PC-3 (cell line): ENCODE data around the gene METAP1. TPM values are rescaled to one million over a fixed set of nuclear protein-coding genes. Genes with fewer than 3 reads are reported as not detected.
"Not testable (repeated sequence)": the region's sequence is repeated elsewhere in the genome, so short reads cannot be mapped to it uniquely, and the experiment has no call there.

Source experiments
- ATAC-seq: fragments of 200-7000 bp; cut with Tn5 transposase; 2 replicates; pipeline ENCODE4 v1.9.1; 2020; ENCODE audit warnings: mild to moderate bottlenecking, moderate library complexity
- BruUV-seq: library from RNA; stranded (reverse); fragments of 400-500 nt; replicated peaks from 2 replicates; lab custom pipeline; 2021; lab: Mats Ljungman, UMichigan
- CTCF ChIA-PET: fragments of 300-600 bp; sonication (Branson Sonifier 250); formaldehyde crosslinking; loops from one replicate; lab custom pipeline; 2022; ENCODE audit warnings: antibody characterized with exemption; lab: Charles Lee
- POLR2A ChIA-PET: fragments of 300-600 bp; sonication (Branson Sonifier 250); formaldehyde crosslinking; loops from one replicate; lab custom pipeline; 2022; ENCODE audit warnings: antibody characterized with exemption; ENCODE audit not compliant: unreplicated experiment; lab: Charles Lee
- DNase-seq: peaks from one replicate; pipeline ENCODE4 v3.0.0-alpha.2; 2015
- H2AFZ ChIP-seq: fragments of 300-600 bp; sonication (generic); 2 replicates; pipeline ENCODE4 v1.6.0; 2016; ENCODE audit warnings: antibody characterized with exemption, low read length
- H3F3A ChIP-seq: fragments of 300-600 bp; sonication (generic); one replicate; pipeline ENCODE4 v1.6.0; 2017; ENCODE audit warnings: antibody characterized with exemption, low read length, control low read depth, mild to moderate bottlenecking; ENCODE audit not compliant: unreplicated experiment
- H3K27ac ChIP-seq: fragments of 300-600 bp; sonication (generic); 2 replicates; pipeline ENCODE4 v1.5.1; 2016; ENCODE audit warnings: mild to moderate bottlenecking, low read length
- H3K27me3 ChIP-seq: fragments of 300-600 bp; sonication (generic); 2 replicates; pipeline ENCODE4 v1.6.1; 2016; ENCODE audit warnings: low read length, mixed read lengths
- H3K36me3 ChIP-seq: fragments of 300-600 bp; sonication (generic); 2 replicates; pipeline ENCODE4 v1.6.1; 2016; ENCODE audit warnings: low read depth, mixed run types, low read length, mixed read lengths
- H3K4me1 ChIP-seq: fragments of 300-600 bp; sonication (generic); 2 replicates; pipeline ENCODE4 v1.5.1; 2016; ENCODE audit warnings: low read length; ENCODE audit not compliant: insufficient read depth
- H3K4me2 ChIP-seq: fragments of 300-600 bp; sonication (generic); 2 replicates; pipeline ENCODE4 v1.6.0; 2016; ENCODE audit warnings: low read length
- H3K4me3 ChIP-seq: fragments of 300-600 bp; sonication (generic); 2 replicates; pipeline ENCODE4 v1.5.1; 2016; ENCODE audit warnings: mild to moderate bottlenecking, low read length, mixed read lengths
- H3K79me2 ChIP-seq: fragments of 300-600 bp; sonication (generic); 2 replicates; pipeline ENCODE4 v1.6.1; 2017; ENCODE audit warnings: low read length, mixed read lengths
- H3K9ac ChIP-seq: fragments of 300-600 bp; sonication (generic); 2 replicates; pipeline ENCODE4 v1.6.0; 2016; ENCODE audit warnings: mild to moderate bottlenecking, low read length
- H3K9me2 ChIP-seq: fragments of 300-600 bp; sonication (generic); replicated peaks from 2 replicates; pipeline ENCODE4 v1.6.1; 2016; ENCODE audit warnings: mixed run types, low read length, mixed read lengths
- H3K9me3 ChIP-seq: fragments of 300-600 bp; sonication (generic); 2 replicates; pipeline ENCODE4 v1.6.1; 2016; ENCODE audit warnings: low read length, mixed read lengths
- H4K20me1 ChIP-seq: fragments of 300-600 bp; sonication (generic); 2 replicates; pipeline ENCODE4 v1.6.1; 2016; ENCODE audit warnings: low read length, mixed read lengths
- EZH2 ChIP-seq: fragments of 300-600 bp; sonication (generic); IDR thresholded peaks from one replicate; pipeline ENCODE4 v1.6.1; 2017; ENCODE audit warnings: antibody characterized with exemption, mild to moderate bottlenecking, low read length; ENCODE audit not compliant: unreplicated experiment
- EZH2phosphoT487 ChIP-seq: fragments of 300-600 bp; sonication (generic); IDR thresholded peaks from 2 replicates; pipeline ENCODE4 v1.6.1; 2018; ENCODE audit warnings: mild to moderate bottlenecking, antibody characterized with exemption, low read length, borderline replicate concordance
- intact Hi-C: fragments of 100-400 bp; cut with micrococcal nuclease; formaldehyde crosslinking; loops from 2 replicates; pipeline ENCODE4 v1.9.0; 2023
- total RNA-seq: library from RNA; depleted of rRNA; stranded (reverse); fragments of >200 nt; gene quantifications from 2 replicates; pipeline ENCODE4 v1.2.3, GENCODE V29; 2014
- TF ChIP-seq, protein P1 (sequence below): fragments of 300-600 bp; sonication (generic); conservative IDR thresholded peaks from 2 replicates; pipeline ENCODE4 v1.5.1; 2017; ENCODE audit warnings: antibody characterized with exemption, low read depth, mild to moderate bottlenecking, low read length

Gene METAP1
- total RNA-seq, 1 experiment from 2014 or later: 53.9 TPM

DNA sequence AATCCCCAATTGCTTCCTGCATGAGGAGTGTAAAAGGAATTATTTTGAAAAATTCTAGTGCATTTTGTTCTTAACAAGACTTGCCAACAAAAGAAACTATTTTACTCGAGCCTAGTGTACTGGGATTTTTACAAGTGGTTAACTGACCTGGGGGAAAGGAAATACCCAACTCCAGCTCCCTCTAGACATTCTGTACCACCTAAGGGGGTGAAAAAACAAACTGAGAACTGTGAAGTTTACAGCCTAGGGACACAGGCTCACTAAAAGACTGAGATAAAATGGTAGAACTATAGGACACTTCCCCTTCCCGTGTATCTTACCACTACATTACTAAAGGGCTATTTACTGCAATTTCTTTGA, 95.7 kb downstream of the METAP1 start:
- H3K27ac ChIP-seq: no peak overlapping the region
- no peaks in the 10 kb centered on the region for H3K9me3 ChIP-seq
- H3K9ac ChIP-seq: no peak overlapping the region
- H2AFZ ChIP-seq: no peak overlapping the region
- intact Hi-C loops: no loop called here
- H3K36me3 ChIP-seq: no peaks in the 10 kb centered on the region
- ChIA-PET CTCF (no interaction called here), POLR2A (no interaction called here)
- no peaks in the 10 kb centered on the region for H4K20me1 ChIP-seq
- H3K9me2 ChIP-seq: no peaks in the 10 kb centered on the region
- TF ChIP-seq EZH2 (no peak), EZH2phosphoT487 (no peak)
- TF ChIP-seq, protein P1, sequence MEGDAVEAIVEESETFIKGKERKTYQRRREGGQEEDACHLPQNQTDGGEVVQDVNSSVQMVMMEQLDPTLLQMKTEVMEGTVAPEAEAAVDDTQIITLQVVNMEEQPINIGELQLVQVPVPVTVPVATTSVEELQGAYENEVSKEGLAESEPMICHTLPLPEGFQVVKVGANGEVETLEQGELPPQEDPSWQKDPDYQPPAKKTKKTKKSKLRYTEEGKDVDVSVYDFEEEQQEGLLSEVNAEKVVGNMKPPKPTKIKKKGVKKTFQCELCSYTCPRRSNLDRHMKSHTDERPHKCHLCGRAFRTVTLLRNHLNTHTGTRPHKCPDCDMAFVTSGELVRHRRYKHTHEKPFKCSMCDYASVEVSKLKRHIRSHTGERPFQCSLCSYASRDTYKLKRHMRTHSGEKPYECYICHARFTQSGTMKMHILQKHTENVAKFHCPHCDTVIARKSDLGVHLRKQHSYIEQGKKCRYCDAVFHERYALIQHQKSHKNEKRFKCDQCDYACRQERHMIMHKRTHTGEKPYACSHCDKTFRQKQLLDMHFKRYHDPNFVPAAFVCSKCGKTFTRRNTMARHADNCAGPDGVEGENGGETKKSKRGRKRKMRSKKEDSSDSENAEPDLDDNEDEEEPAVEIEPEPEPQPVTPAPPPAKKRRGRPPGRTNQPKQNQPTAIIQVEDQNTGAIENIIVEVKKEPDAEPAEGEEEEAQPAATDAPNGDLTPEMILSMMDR: no peak
- no peak overlapping the region for H3K4me3 ChIP-seq
- no peak for ATAC-seq
- peaks cover 34% of the 10 kb centered on the region for H3K79me2 ChIP-seq
- no peak overlapping the region for H3K4me2 ChIP-seq
- no TSS peak for BruUV-seq
- no peak for DNase-seq
- no peaks in the 10 kb centered on the region for H3K27me3 ChIP-seq
- H3K4me1 ChIP-seq: peaks cover 5% of the 10 kb centered on the region; the same call in 1 of the 2 replicates
- H3F3A ChIP-seq: no peaks in the 10 kb centered on the region

DNA sequence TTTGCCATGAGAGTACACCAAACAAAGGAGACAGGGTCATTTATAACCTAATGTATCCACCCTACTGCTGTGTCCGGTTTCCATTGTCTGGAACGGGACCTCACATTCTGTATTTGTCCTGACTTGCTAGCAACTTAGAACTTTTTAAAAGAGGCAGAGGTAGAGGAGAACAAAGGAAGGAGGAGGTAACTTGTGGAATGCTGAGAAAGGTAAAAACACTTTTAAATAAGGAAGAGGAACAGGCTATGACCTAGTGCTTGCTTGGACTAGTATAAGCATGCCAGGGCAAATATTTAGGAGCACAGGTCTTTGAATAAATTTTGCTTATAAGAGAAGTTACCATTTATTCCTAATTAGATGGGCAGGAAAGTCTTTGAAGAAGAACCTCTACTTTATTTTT, 96.3 kb downstream of the METAP1 start:
- H3K27me3 ChIP-seq, H3F3A ChIP-seq, intact Hi-C loops, H3K4me3 ChIP-seq, H3K9me2 ChIP-seq, H3K4me2 ChIP-seq, CTCF ChIA-PET, BruUV-seq, ATAC-seq, H3K9ac ChIP-seq, POLR2A ChIA-PET, H3K36me3 ChIP-seq, H3K4me1 ChIP-seq, H3K9me3 ChIP-seq, DNase-seq, H2AFZ ChIP-seq, H3K27ac ChIP-seq, H4K20me1 ChIP-seq: not testable (repeated sequence)
- H3K79me2 ChIP-seq: peaks cover 27% of the 10 kb centered on the region

DNA sequence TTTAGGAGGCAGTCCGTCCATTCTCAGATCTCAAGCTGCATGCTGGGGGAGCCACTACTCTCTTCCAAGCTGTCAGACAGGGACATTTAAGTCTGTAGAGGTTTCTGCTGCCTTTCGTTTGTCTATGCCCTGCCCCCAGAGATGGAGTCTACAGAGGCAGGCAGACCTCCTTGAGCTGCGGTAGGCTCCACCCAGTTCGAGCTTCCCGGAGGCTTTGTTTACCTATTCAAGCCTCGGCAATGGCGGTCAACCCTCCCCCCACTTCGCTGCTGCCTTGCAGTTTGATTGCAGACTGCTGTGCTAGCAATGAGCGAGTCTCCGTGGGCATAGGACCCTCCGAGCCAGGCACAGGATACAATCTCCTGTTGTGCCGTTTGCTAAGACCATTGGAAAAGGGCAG, 103.8 kb downstream of the METAP1 start:
- no peak for ATAC-seq
- H2AFZ ChIP-seq: no peak overlapping the region
- no peak overlapping the region for H3K9ac ChIP-seq
- H3K4me2 ChIP-seq: no peak overlapping the region
- no peak overlapping the region for H3K4me3 ChIP-seq
- CTCF ChIA-PET: no interaction called here
- H3K4me1 ChIP-seq: no peaks in the 10 kb centered on the region
- POLR2A ChIA-PET: no interaction called here
- no peak overlapping the region for H3K27ac ChIP-seq
- no peaks in the 10 kb centered on the region for H3F3A ChIP-seq
- DNase-seq: no peak
- no peaks in the 10 kb centered on the region for H4K20me1 ChIP-seq
- no peaks in the 10 kb centered on the region for H3K9me2 ChIP-seq
- TF ChIP-seq EZH2 (no peak), EZH2phosphoT487 (no peak)
- TF ChIP-seq, protein P1: no peak
- no TSS peak for BruUV-seq
- H3K27me3 ChIP-seq: no peaks in the 10 kb centered on the region
- no peaks in the 10 kb centered on the region for H3K79me2 ChIP-seq
- intact Hi-C loops: no loop called here
- H3K9me3 ChIP-seq: no peaks in the 10 kb centered on the region
- H3K36me3 ChIP-seq: no peaks in the 10 kb centered on the region

DNA sequence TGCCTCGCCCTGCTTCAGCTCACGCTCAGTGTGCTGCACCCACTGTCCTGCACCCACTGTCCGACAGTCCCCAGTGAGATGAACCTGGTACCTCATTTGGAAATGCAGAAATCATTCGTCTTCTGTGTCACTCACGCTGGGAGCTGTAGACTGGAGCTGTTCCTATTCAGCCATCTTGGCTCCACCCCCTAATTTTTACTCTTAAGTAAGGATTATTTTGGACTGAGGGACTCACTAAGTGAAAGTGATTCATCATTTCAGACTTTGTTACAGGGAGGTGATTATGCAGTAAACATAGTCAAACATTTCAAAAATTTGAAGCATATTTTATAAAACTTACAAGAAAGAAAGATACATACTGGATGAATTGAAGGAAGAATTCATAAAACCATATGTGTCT, 104.3 kb downstream of the METAP1 start:
- H3K79me2 ChIP-seq, BruUV-seq, H4K20me1 ChIP-seq, CTCF ChIA-PET, H3K9me3 ChIP-seq, POLR2A ChIA-PET, H3K27ac ChIP-seq, DNase-seq, H3K27me3 ChIP-seq, H3K4me1 ChIP-seq, H3K9me2 ChIP-seq, ATAC-seq, H3K4me2 ChIP-seq, H3K4me3 ChIP-seq, H3F3A ChIP-seq, intact Hi-C loops, H3K9ac ChIP-seq, H3K36me3 ChIP-seq, H2AFZ ChIP-seq: not testable (repeated sequence)
